HG03103 (cell line): ENCODE results near the gene EDEM3.
A peak's percentile ranks its signal among the peaks of the same experiment; 100 is the strongest.

Experiments
- ATAC-seq: cut with Tn5 transposase; IDR thresholded peaks from one replicate; pipeline ENCODE4 v1.9.1; 2021; ENCODE audit warnings: low read depth; ENCODE audit not compliant: unreplicated experiment

Gene EDEM3

GRCh38 chr1:184743062-184743756 lies 11.4 kb downstream of the EDEM3 start:
- ATAC-seq = no peak

- no peak for ATAC-seq
Observed at GRCh38 chr1:184740344-184740743, 14.3 kb downstream of the EDEM3 start.

GRCh38 chr1:184739796-184740195 lies 14.9 kb downstream of the EDEM3 start:
- ATAC-seq = no peak

- ATAC-seq = no peak
Observed at GRCh38 chr1:184739070-184739469, 15.6 kb downstream of the EDEM3 start.

- peak; percentile 72 for ATAC-seq
Observed at GRCh38 chr1:184734980-184735379, 19.7 kb downstream of the EDEM3 start.

GRCh38 chr1:184724843-184725242 lies 29.8 kb downstream of the EDEM3 start:
- ATAC-seq = no peak

GRCh38 chr1:184716158-184716557 lies 38.5 kb downstream of the EDEM3 start:
- no peak for ATAC-seq

- no peak for ATAC-seq
Observed at GRCh38 chr1:184709418-184709817, 45.2 kb downstream of the EDEM3 start.

GRCh38 chr1:184708084-184708676 lies 46.5 kb downstream of the EDEM3 start:
- peak; percentile 60 for ATAC-seq

GRCh38 chr1:184705271-184705670 lies 49.4 kb downstream of the EDEM3 start:
- no peak for ATAC-seq

GRCh38 chr1:184701816-184702215 lies 52.8 kb downstream of the EDEM3 start:
- no peak for ATAC-seq

GRCh38 chr1:184698969-184699368 lies 55.7 kb downstream of the EDEM3 start:
- ATAC-seq = no peak

GRCh38 chr1:184698016-184698415 lies 56.6 kb downstream of the EDEM3 start:
- ATAC-seq = no peak

GRCh38 chr1:184696403-184696802 lies 58.3 kb downstream of the EDEM3 start:
- no peak for ATAC-seq

GRCh38 chr1:184695023-184695422 lies 59.6 kb downstream of the EDEM3 start:
- ATAC-seq = no peak

- ATAC-seq = no peak
Observed at GRCh38 chr1:184693011-184693410, 61.6 kb downstream of the EDEM3 start.

- ATAC-seq = no peak
Observed at GRCh38 chr1:184691719-184692324, 62.8 kb downstream of the EDEM3 start.

- ATAC-seq = no peak
Observed at GRCh38 chr1:184686540-184686939, 68.1 kb downstream of the EDEM3 start.

- peak; percentile 88 for ATAC-seq
Observed at GRCh38 chr1:184685116-184685515, 69.5 kb downstream of the EDEM3 start.

- ATAC-seq = peak; percentile 4
Observed at GRCh38 chr1:184684285-184685074, 70.2 kb downstream of the EDEM3 start.

- ATAC-seq = no peak
Observed at GRCh38 chr1:184682956-184683355, 71.7 kb downstream of the EDEM3 start.
